Common myeloid progenitor, CD34-positive (primary cell): Measurements from ENCODE around the gene LPIN2.

ENCODE experiments used
- CTCF ChIA-PET: fragments of 350-600 bp; sonication (Branson Sonifier 250); formaldehyde crosslinking; loops from one replicate; lab custom pipeline; 2021; ENCODE audit warnings: antibody characterized with exemption; lab: Charles Lee
- POLR2A ChIA-PET: fragments of 350-600 bp; sonication (Branson Sonifier 250); formaldehyde crosslinking; loops from one replicate; lab custom pipeline; 2021; ENCODE audit warnings: antibody characterized with exemption; lab: Charles Lee
- DNase-seq, 3 donors: peaks; one replicate each; pipeline versions ENCODE4 v3.0.0 to v3.0.0-alpha.2; 2013
- H3K27ac ChIP-seq, 2 experiments: 1 replicate in 1 of 2; 2 replicates in 1 of 2; pipeline ENCODE4 v1.7.0; 2013; ENCODE audit warnings: inconsistent platforms in 2 of 2, low read length in 2 of 2, mild to moderate bottlenecking in 2 of 2, low read depth in 1 of 2, moderate library complexity in 1 of 2; ENCODE audit not compliant: severe bottlenecking in 2 of 2, insufficient read depth in 1 of 2, poor library complexity in 1 of 2
- H3K27me3 ChIP-seq, 5 experiments: replicated peaks in 2 of 5; 1 replicate in 3 of 5; 2 replicates in 2 of 5; pipeline versions ENCODE4 v1.6.1 to v1.7.0; 2013; ENCODE audit warnings: low read length in 4 of 5, mild to moderate bottlenecking in 2 of 5, moderate library complexity in 2 of 5, inconsistent platforms in 1 of 5; ENCODE audit not compliant: insufficient read depth in 5 of 5, control insufficient read depth in 4 of 5
- H3K36me3 ChIP-seq, 4 experiments: 1 replicate in 2 of 4; 2 replicates in 2 of 4; pipeline versions ENCODE4 v1.6.1 to v1.7.0; 2013; ENCODE audit warnings: low read length in 3 of 4, control low read depth in 1 of 4, mild to moderate bottlenecking in 1 of 4; ENCODE audit not compliant: control insufficient read depth in 4 of 4, insufficient read depth in 4 of 4
- H3K4me1 ChIP-seq, 4 experiments: 1 replicate in 3 of 4; 2 replicates in 1 of 4; pipeline versions ENCODE4 v1.6.1 to v1.7.1; 2013; ENCODE audit warnings: low read length in 3 of 4, mild to moderate bottlenecking in 3 of 4, control low read depth in 1 of 4, inconsistent platforms in 1 of 4, moderate library complexity in 1 of 4; ENCODE audit not compliant: control insufficient read depth in 4 of 4, insufficient read depth in 4 of 4; ENCODE audit errors: control extremely low read depth in 1 of 4
- H3K4me3 ChIP-seq, 7 experiments: 1 replicate in 4 of 7; 2 replicates in 3 of 7; pipeline versions ENCODE4 v1.5.1 to v1.7.0; 2013; ENCODE audit warnings: mild to moderate bottlenecking in 7 of 7, low read length in 6 of 7, moderate library complexity in 6 of 7, inconsistent platforms in 2 of 7, low read depth in 2 of 7, control low read depth in 1 of 7; ENCODE audit not compliant: insufficient read depth in 4 of 7, control insufficient read depth in 1 of 7; ENCODE audit errors: extremely low read depth in 1 of 7
- H3K9me3 ChIP-seq, 5 experiments: 1 replicate in 4 of 5; 2 replicates in 1 of 5; pipeline versions ENCODE4 v1.6.1 to v1.7.1; 2013; ENCODE audit warnings: low read length in 4 of 5, mild to moderate bottlenecking in 2 of 5, inconsistent platforms in 1 of 5, low read depth in 1 of 5, moderate library complexity in 1 of 5; ENCODE audit not compliant: control insufficient read depth in 4 of 5, insufficient read depth in 2 of 5; ENCODE audit errors: control extremely low read depth in 1 of 5
- WGBS: methylation state at CpG from one replicate; pipeline ENCODE4 v1.1.5; 2013; ENCODE audit not compliant: insufficient coverage; 5-methylcytosine and 5-hydroxymethylcytosine counted together

The LPIN2 gene

GRCh38 chr18:2984703-2985261 is 28.2 kb downstream of the LPIN2 start:
- no peaks in the 10 kb centered on the region for H3K27me3 ChIP-seq
- 93% methylated on average over 2 of the region's 2 CpGs for WGBS
- ChIA-PET POLR2A (interaction anchor here (0.6 kb wide), 1 partner anchor 9 kb away, joined by 3 read pairs; no protein-coding TSS in a partner anchor), CTCF (interaction anchor here (0.7 to 5.1 kb wide), 27 partner anchors 8 to 262 kb away, joined by 3 to 46 read pairs (median 5); no protein-coding TSS in a partner anchor)
- H3K27ac ChIP-seq = no peak overlapping the region
- no peaks in the 10 kb centered on the region for H3K9me3 ChIP-seq
- H3K4me3 ChIP-seq = peak overlapping the region in 1 of 7 experiments; percentile 17
- H3K4me1 ChIP-seq = peaks cover 32 to 53% (median 46%) of the 10 kb centered on the region in 4 experiments
- peak in 1 of 3 donors; percentile 29 for DNase-seq
- H3K36me3 ChIP-seq = peaks cover 0 to 5% (median 0%) of the 10 kb centered on the region in 4 experiments

GRCh38 chr18:2984091-2984490 is 28.9 kb downstream of the LPIN2 start:
- H3K27ac ChIP-seq = no peak overlapping the region
- H3K4me1 ChIP-seq = peaks cover 39 to 59% (median 53%) of the 10 kb centered on the region in 4 experiments
- ChIA-PET CTCF (interaction anchor here (1.2 to 5.1 kb wide), 5 partner anchors 11 to 52 kb away, joined by 3 to 46 read pairs (median 10); no protein-coding TSS in a partner anchor), POLR2A (no interaction called here)
- peaks cover 0 to 5% (median 0%) of the 10 kb centered on the region in 4 experiments for H3K36me3 ChIP-seq
- peak overlapping the region in 2 of 7 experiments; percentile 17 to 31 for H3K4me3 ChIP-seq
- 38% methylated on average over 2 of the region's 3 CpGs for WGBS
- H3K27me3 ChIP-seq = no peaks in the 10 kb centered on the region
- DNase-seq = peak in 2 of 3 donors; percentile 63 to 75
- H3K9me3 ChIP-seq = no peaks in the 10 kb centered on the region

DNA sequence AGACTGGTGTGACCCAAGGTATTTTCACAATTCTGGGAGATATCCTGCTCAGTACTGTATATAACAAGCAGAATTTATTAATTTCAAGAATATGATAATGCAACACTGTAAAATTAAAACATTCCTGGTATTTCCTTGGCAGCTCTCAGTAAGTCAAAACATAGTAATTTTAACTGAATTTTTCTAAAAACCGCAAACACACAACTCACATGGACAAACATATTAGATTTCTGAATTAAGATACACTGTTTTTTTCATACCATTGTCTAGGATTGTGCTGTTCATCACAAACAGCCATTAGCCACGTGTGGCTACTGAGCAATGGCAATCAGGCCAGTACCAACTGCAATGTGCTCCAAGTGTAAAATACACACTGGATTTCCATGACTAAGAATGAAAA is 29.6 kb downstream of the LPIN2 start:
- peak overlapping the region in 3 of 7 experiments; percentile 17 to 52 (median 41) for H3K4me3 ChIP-seq

GRCh38 chr18:2982452-2983269 is 30.3 kb downstream of the LPIN2 start:
- H3K27me3 ChIP-seq = no peaks in the 10 kb centered on the region
- POLR2A ChIA-PET = interaction anchor here (0.5 to 1.0 kb wide), 3 partner anchors 15 to 68 kb away, joined by 3 read pairs; no protein-coding TSS in a partner anchor
- CTCF ChIA-PET = interaction anchor here (0.5 to 5.1 kb wide), 14 partner anchors 10 to 235 kb away, joined by 3 to 46 read pairs (median 4); no protein-coding TSS in a partner anchor
- H3K27ac ChIP-seq = peak overlapping the region in 1 of 2 experiments; percentile 76
- H3K9me3 ChIP-seq = no peaks in the 10 kb centered on the region
- no CpG with 5 or more reads among the region's 2 CpGs for WGBS
- peaks cover 0 to 5% (median 0%) of the 10 kb centered on the region in 4 experiments for H3K36me3 ChIP-seq
- H3K4me1 ChIP-seq = peaks cover 48 to 70% (median 64%) of the 10 kb centered on the region in 4 experiments
- peak; percentile 29 to 86 (median 70) for DNase-seq
- peak overlapping the region in 4 of 7 experiments; percentile 17 to 52 (median 30) for H3K4me3 ChIP-seq

More for the DNA sequence above, 29.6 kb downstream of the LPIN2 start:
- peaks cover 0 to 5% (median 0%) of the 10 kb centered on the region in 4 experiments for H3K36me3 ChIP-seq
- no peak for DNase-seq
- peaks cover 46 to 67% (median 61%) of the 10 kb centered on the region in 4 experiments for H3K4me1 ChIP-seq
- H3K27me3 ChIP-seq = no peaks in the 10 kb centered on the region
- H3K27ac ChIP-seq = no peak overlapping the region
- 100% methylated on average over 1 of the region's 2 CpGs for WGBS
- no peaks in the 10 kb centered on the region for H3K9me3 ChIP-seq
- CTCF ChIA-PET = interaction anchor here (0.6 to 5.1 kb wide), 11 partner anchors 10 to 168 kb away, joined by 3 to 46 read pairs (median 5); no protein-coding TSS in a partner anchor
- POLR2A ChIA-PET = interaction anchor here (0.5 kb wide), 1 partner anchor 23 kb away, joined by 3 read pairs; no protein-coding TSS in a partner anchor

DNA sequence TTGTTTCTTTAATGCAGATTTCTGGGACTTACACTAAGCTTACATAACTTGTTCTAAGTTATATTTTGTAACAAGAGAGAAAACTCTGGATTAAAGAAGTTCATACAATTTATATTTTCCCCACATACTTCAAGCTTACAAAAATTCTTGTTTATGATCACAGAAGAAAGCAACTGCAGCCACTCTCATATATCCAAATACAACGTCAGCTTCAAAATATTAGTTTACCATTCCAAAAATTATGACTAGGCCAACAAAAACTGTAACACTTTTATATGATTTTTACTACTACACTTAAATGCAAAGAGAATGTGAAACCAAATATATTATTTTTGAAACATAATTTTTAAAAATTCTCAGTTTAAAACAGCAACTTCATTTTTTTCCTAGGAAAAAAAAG is 30.9 kb downstream of the LPIN2 start:
- DNase-seq = no peak
- POLR2A ChIA-PET = interaction anchor here (0.6 to 1.6 kb wide), 3 partner anchors 10 to 67 kb away, joined by 3 to 6 read pairs (median 3); no protein-coding TSS in a partner anchor
- CTCF ChIA-PET = interaction anchor here (0.5 to 3.0 kb wide), 7 partner anchors 9 to 234 kb away, joined by 3 to 18 read pairs (median 3); no protein-coding TSS in a partner anchor
- no CpG with 5 or more reads among the region's 1 CpG for WGBS
- Histone ChIP-seq H3K4me3 (peak overlapping the region in 1 of 7 experiments; percentile 52), H3K9me3 (no peaks in the 10 kb centered on the region), H3K4me1 (peaks cover 48 to 72% (median 66%) of the 10 kb centered on the region in 4 experiments), H3K36me3 (peaks cover 0 to 5% (median 0%) of the 10 kb centered on the region in 4 experiments), H3K27me3 (no peaks in the 10 kb centered on the region), H3K27ac (peak overlapping the region in 1 of 2 experiments; percentile 76)

- 0% methylated on average over 2 of the region's 6 CpGs for WGBS
- Histone ChIP-seq H3K27ac (peak overlapping the region; percentile 13 to 76), H3K4me1 (peaks cover 50 to 79% (median 69%) of the 10 kb centered on the region in 4 experiments), H3K9me3 (no peaks in the 10 kb centered on the region), H3K36me3 (peaks cover 0 to 5% (median 0%) of the 10 kb centered on the region in 4 experiments), H3K27me3 (no peaks in the 10 kb centered on the region), H3K4me3 (peak overlapping the region in 3 of 7 experiments; percentile 3 to 52 (median 38))
- CTCF ChIA-PET = interaction anchor here (1.0 to 5.5 kb wide), 7 partner anchors 8 to 265 kb away, joined by 4 to 25 read pairs (median 10); no protein-coding TSS in a partner anchor
- DNase-seq = peak in 1 of 3 donors; percentile 58
- POLR2A ChIA-PET = interaction anchor here (1.6 kb wide), 1 partner anchor 9 kb away, joined by 6 read pairs; no protein-coding TSS in a partner anchor
These were observed 31.7 kb downstream of the LPIN2 start for GRCh38 chr18:2981212-2981728.
